ENCODE results near the gene TRIM33. TPM values are rescaled to one million over a fixed set of nuclear protein-coding genes. Genes with fewer than 3 reads are reported as not detected.
A peak's percentile ranks its signal among the peaks of the same experiment; 100 is the strongest.
"Not testable (repeated sequence)": the region's sequence is repeated elsewhere in the genome, so short reads cannot be mapped to it uniquely, and the experiment has no call there.

The TRIM33 gene
- total RNA-seq, 4 donors from 2014 or later, result 50.8 to 68.2 (median 53.4) TPM

- no peak for TF ChIP-seq EP300 (IDR thresholded peaks at IDR 0.05)
- TF ChIP-seq, protein P1, sequence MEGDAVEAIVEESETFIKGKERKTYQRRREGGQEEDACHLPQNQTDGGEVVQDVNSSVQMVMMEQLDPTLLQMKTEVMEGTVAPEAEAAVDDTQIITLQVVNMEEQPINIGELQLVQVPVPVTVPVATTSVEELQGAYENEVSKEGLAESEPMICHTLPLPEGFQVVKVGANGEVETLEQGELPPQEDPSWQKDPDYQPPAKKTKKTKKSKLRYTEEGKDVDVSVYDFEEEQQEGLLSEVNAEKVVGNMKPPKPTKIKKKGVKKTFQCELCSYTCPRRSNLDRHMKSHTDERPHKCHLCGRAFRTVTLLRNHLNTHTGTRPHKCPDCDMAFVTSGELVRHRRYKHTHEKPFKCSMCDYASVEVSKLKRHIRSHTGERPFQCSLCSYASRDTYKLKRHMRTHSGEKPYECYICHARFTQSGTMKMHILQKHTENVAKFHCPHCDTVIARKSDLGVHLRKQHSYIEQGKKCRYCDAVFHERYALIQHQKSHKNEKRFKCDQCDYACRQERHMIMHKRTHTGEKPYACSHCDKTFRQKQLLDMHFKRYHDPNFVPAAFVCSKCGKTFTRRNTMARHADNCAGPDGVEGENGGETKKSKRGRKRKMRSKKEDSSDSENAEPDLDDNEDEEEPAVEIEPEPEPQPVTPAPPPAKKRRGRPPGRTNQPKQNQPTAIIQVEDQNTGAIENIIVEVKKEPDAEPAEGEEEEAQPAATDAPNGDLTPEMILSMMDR (IDR thresholded peaks at IDR 0.05), result no peak
- TF ChIP-seq POLR2A (IDR thresholded peaks at IDR 0.05), result no peak
- no peak for DNase-seq (ENCODE audit: low spot score in 2 of 2)
- no peaks in the 10 kb centered on the region for H3K27me3 ChIP-seq
- H3K36me3 ChIP-seq, result peaks cover 0 to 21% (median 0%) of the 10 kb centered on the region in 3 donors
- no peak overlapping the region for H3K27ac ChIP-seq
- H3K4me1 ChIP-seq, result peaks cover 0 to 3% (median 0%) of the 10 kb centered on the region in 4 donors
- no peak overlapping the region for H3K4me3 ChIP-seq
- 93 to 98% methylated on average over 1 of the region's 1 CpG for WGBS, 2 donors
- H3K9me3 ChIP-seq, result no peaks in the 10 kb centered on the region
Measured at GRCh38 chr1:114435088-114435715, 75.8 kb downstream of the TRIM33 start.

DNA sequence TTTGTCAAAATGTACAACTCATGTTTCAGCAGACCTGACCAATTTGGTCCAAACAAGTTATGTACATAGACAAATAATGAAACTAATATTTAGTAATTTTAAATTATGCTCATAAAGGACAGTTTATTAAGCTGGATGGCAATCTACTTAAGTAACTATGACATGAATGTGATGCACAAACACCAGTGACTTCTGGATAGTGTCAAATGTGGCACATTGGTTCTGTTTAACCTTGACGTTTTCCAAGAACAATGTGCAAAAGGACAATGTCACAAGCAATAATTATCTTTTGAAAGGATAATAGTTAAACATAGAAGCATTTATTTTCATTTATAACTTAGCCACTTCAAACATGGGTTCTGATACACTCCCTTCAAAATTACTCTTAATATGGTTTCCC, 80.0 kb downstream of the TRIM33 start:
- H3K27ac ChIP-seq, result no peak overlapping the region
- TF ChIP-seq, protein P1 (IDR thresholded peaks at IDR 0.05), result no peak
- TF ChIP-seq EP300 (IDR thresholded peaks at IDR 0.05) (no peak), POLR2A (IDR thresholded peaks at IDR 0.05) (no peak)
- peaks cover 0 to 33% (median 0%) of the 10 kb centered on the region in 3 donors for H3K36me3 ChIP-seq
- DNase-seq (ENCODE audit: low spot score in 2 of 2), result no peak
- H3K27me3 ChIP-seq, result no peaks in the 10 kb centered on the region
- H3K4me3 ChIP-seq, result no peak overlapping the region
- H3K9me3 ChIP-seq, result no peaks in the 10 kb centered on the region
- H3K4me1 ChIP-seq, result peaks cover 0 to 3% (median 0%) of the 10 kb centered on the region in 4 donors
- WGBS, 2 donors, result 59 to 60% methylated on average over 1 of the region's 1 CpG

GRCh38 chr1:114428083-114428754, 82.8 kb downstream of the TRIM33 start:
- Histone ChIP-seq H3K4me1 (no peaks in the 10 kb centered on the region), H3K27ac (no peak overlapping the region), H3K9me3 (no peaks in the 10 kb centered on the region), H3K27me3 (no peaks in the 10 kb centered on the region), H3K36me3 (peaks cover 0 to 61% (median 0%) of the 10 kb centered on the region in 3 donors), H3K4me3 (no peak overlapping the region)
- WGBS, 2 donors, result 61 to 67% methylated on average over 1 of the region's 1 CpG
- no peak for DNase-seq (ENCODE audit: low spot score in 2 of 2)
- TF ChIP-seq POLR2A (IDR thresholded peaks at IDR 0.05) (no peak), EP300 (IDR thresholded peaks at IDR 0.05) (no peak)
- TF ChIP-seq, protein P1 (IDR thresholded peaks at IDR 0.05), result peak in 4 of 5 experiments; percentile 16 to 46 (median 26)

- H3K36me3 ChIP-seq, result peaks cover 0 to 58% (median 0%) of the 10 kb centered on the region in 3 donors
- no peak for DNase-seq (ENCODE audit: low spot score in 2 of 2)
- H3K27me3 ChIP-seq, result no peaks in the 10 kb centered on the region
- WGBS, 2 donors, result 86 to 89% methylated on average over 3 of the region's 3 CpGs
- H3K27ac ChIP-seq, result no peak overlapping the region
- no peak overlapping the region for H3K4me3 ChIP-seq
- H3K4me1 ChIP-seq, result no peaks in the 10 kb centered on the region
- TF ChIP-seq, protein P1 (IDR thresholded peaks at IDR 0.05), result no peak
- TF ChIP-seq EP300 (IDR thresholded peaks at IDR 0.05) (no peak), POLR2A (IDR thresholded peaks at IDR 0.05) (no peak)
- no peaks in the 10 kb centered on the region for H3K9me3 ChIP-seq
Measured at GRCh38 chr1:114427612-114428011, 83.4 kb downstream of the TRIM33 start.

DNA sequence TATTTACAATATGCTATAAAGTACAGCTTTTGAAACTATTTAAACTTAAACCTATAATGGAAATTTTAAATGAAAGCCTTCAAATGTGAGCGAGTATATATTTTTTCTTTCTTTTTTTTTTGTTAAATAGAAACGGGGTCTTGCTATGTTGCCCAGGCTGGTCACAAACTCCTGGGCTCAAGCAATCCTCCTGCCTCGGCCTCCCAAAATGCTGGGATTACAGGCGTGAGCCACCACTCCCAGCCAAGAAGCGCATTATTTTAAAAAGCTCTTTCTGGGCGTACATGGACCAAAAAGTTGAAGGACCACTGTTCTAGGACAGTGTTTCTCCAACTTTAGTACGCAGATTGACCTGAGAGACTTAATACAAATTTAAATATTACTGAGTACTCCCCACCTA, 87.5 kb downstream of the TRIM33 start:
- WGBS, 2 donors, result 97 to 98% methylated on average over 7 of the region's 7 CpGs
- H3K4me3 ChIP-seq, result no peak overlapping the region
- H3K9me3 ChIP-seq, result no peaks in the 10 kb centered on the region
- TF ChIP-seq, protein P1 (IDR thresholded peaks at IDR 0.05), result no peak
- no peak for TF ChIP-seq EP300 (IDR thresholded peaks at IDR 0.05)
- no peak for TF ChIP-seq POLR2A (IDR thresholded peaks at IDR 0.05)
- H3K36me3 ChIP-seq, result peaks cover 0 to 79% (median 0%) of the 10 kb centered on the region in 3 donors
- no peak for DNase-seq (ENCODE audit: low spot score in 2 of 2)
- no peaks in the 10 kb centered on the region for H3K27me3 ChIP-seq
- no peaks in the 10 kb centered on the region for H3K4me1 ChIP-seq
- H3K27ac ChIP-seq, result no peak overlapping the region

- not testable (repeated sequence) for H3K9me3 ChIP-seq; H3K27me3 ChIP-seq; DNase-seq (ENCODE audit: low spot score in 2 of 2); H3K4me1 ChIP-seq; H3K4me3 ChIP-seq; H3K27ac ChIP-seq
- WGBS, 2 donors, result 98 to 99% methylated on average over 7 of the region's 7 CpGs
- peaks cover 0 to 71% (median 0%) of the 10 kb centered on the region in 3 donors for H3K36me3 ChIP-seq
Measured at GRCh38 chr1:114418948-114419347, 92.1 kb downstream of the TRIM33 start.

Measured in tibial nerve (tissue), 4 donors.